Measurements from ENCODE around the gene NELFB.
A peak's percentile ranks its signal among the peaks of the same experiment; 100 is the strongest.

NELFB gene

GRCh38 chr9:137293482-137294090 is 38.5 kb downstream of the NELFB start:
- no peak for DNase-seq

- DNase-seq, result no peak
Observed at GRCh38 chr9:137294091-137294680, 39.1 kb downstream of the NELFB start.

GRCh38 chr9:137294681-137295237 is 39.6 kb downstream of the NELFB start:
- no peak for DNase-seq

GRCh38 chr9:137295238-137295811 is 40.2 kb downstream of the NELFB start:
- DNase-seq, result peak in 1 of 2 experiments; percentile 28

- no peak for DNase-seq
Observed at GRCh38 chr9:137295849-137296669, 40.9 kb downstream of the NELFB start.

GRCh38 chr9:137296670-137297664 is 41.8 kb downstream of the NELFB start:
- DNase-seq, result no peak

GRCh38 chr9:137297966-137298365 is 42.8 kb downstream of the NELFB start:
- DNase-seq, result no peak

- DNase-seq, result no peak
Observed at GRCh38 chr9:137298401-137299202, 43.5 kb downstream of the NELFB start.

- no peak for DNase-seq
Observed at GRCh38 chr9:137299203-137299565, 44.1 kb downstream of the NELFB start.

- no peak for DNase-seq
Observed at GRCh38 chr9:137299938-137300337, 44.8 kb downstream of the NELFB start.

GRCh38 chr9:137300567-137301080 is 45.5 kb downstream of the NELFB start:
- no peak for DNase-seq

GRCh38 chr9:137301081-137301947 is 46.2 kb downstream of the NELFB start:
- DNase-seq, result no peak

GRCh38 chr9:137302118-137302448 is 47.0 kb downstream of the NELFB start, which contains the start of gene NRARP:
Gene NRARP, minus strand, starts transcription at chr9:137302271. Its CDS starts 343 bp downstream, at chr9:137301928.
- peak; percentile 89 to 93 for DNase-seq

- no peak for DNase-seq
Observed at GRCh38 chr9:137302449-137303150, 47.5 kb downstream of the NELFB start.

- no peak for DNase-seq
Observed at GRCh38 chr9:137303151-137303892, 48.2 kb downstream of the NELFB start.

- no peak for DNase-seq
Observed at GRCh38 chr9:137303893-137304382, 48.8 kb downstream of the NELFB start.

GRCh38 chr9:137304383-137305059 is 49.4 kb downstream of the NELFB start:
- no peak for DNase-seq

All from activated CD4-positive, alpha-beta T cell treated with anti-CD3 and anti-CD28 coated beads, Interleukin-2, amount 50 U/mL, for 4 hours (primary cell).